NCI-H146 treated with DMSO at 0.1 percent for 48 hours (cell line): ENCODE measurements around the gene DYNC1LI2.
"Not testable (repeated sequence)": the region's sequence is repeated elsewhere in the genome, so short reads cannot be mapped to it uniquely, and the experiment has no call there.

ENCODE experiments used
- DNase-seq: peaks from one replicate; lab custom pipeline; 2025; ENCODE audit not compliant: unreplicated experiment; lab: John Stamatoyannopoulos, UW

DYNC1LI2 gene

GRCh38 chr16:66698046-66698445, 53.4 kb downstream of the DYNC1LI2 start:
- no peak for DNase-seq

DNA sequence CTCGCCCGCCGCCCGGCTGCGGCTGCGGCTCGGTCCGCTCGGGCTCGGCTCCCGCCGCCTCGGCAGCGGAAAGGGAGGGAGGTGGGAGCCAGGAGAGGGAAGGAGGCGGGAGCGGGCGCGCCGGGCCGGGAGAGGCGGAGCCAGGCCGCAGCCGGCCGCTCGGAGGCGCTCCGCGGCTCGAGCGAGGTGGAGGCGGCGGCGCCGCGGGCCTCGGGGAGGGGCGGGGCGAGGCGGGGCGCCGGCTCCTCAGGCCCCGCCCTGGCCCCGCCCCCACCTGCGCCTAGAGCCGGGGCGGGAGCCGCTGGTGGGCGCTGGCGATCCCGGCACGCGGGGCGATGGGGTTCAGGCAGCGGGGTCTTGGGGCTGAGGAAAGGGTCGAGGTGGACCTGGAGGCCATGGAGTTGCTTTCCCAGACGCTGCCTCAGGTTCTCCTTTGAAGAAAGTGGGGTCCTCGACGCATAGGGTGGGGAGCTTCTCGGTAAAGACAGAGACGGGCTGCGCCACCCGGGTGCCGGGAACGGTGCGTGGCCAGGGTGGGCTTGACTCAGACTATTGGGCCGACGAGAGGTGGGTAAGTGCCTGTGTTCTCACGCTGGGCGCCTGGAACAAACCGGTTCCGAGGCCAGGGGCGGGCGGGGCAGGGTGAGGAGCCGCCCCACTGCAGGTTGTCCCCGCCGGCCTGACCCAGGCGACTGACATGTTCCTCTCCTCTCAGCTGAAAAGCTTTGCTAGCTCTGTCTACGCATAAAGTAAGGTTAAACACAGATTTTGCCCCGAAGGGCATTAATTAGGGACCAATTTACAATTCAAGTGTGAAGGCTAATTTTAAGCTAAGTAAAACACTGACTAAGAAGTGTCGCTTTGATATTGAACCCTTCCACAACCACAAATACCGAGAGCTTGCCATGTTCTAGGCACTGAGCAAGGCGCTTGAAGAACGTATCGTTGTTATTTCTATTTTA, 54.5 kb downstream of the DYNC1LI2 start, which contains the start of gene CMTM4:
CMTM4 (minus strand) TSS at position 75 of the 962 bp plus-strand sequence. CDS start 218 bp downstream, outside the sequence.
- peak; percentile 37 for DNase-seq

- peak; percentile 7 for DNase-seq
Measured at GRCh38 chr16:66695935-66696668, 55.3 kb downstream of the DYNC1LI2 start.

DNA sequence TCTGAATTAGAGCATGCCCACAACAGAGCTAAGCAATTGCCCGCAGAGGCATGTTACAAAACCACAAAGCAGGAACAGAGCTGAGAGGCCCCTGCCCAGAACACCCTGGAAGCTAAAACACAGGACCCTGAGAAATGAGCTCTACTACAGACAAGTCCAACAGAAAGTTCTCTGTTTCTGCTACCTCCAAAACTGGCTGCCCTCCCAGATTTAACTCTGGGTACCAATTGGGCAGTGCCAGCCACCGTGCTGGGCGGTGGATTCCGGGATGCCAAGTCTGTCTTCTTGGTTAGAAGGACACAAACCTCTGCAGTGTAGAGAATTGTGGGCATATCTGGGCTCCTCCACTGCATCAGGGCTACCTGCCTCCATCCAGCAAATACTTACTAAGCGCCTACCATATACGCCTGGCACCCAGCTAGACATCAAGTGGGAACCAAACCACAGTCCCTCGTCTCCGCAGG, 55.9 kb downstream of the DYNC1LI2 start:
- DNase-seq = no peak

DNA sequence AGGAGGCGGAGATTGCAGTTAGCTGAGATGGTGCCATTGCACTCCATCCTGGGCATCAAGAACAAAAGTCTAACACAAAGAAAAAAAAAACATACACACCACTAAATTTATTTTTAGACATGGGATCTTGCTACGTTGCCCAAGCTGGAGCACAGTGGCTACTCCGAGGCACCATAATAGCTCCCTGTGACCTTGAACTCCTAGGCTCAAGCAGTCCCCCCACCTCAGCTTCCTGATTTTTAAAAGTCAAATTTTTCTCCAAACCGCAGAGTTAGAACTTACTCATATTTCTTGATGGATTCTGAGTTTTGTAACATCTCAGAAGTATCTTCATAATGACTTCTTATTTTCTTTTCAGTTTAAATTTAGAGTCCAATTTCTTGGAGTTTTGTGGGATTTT, 58.3 kb downstream of the DYNC1LI2 start:
- no peak for DNase-seq

DNA sequence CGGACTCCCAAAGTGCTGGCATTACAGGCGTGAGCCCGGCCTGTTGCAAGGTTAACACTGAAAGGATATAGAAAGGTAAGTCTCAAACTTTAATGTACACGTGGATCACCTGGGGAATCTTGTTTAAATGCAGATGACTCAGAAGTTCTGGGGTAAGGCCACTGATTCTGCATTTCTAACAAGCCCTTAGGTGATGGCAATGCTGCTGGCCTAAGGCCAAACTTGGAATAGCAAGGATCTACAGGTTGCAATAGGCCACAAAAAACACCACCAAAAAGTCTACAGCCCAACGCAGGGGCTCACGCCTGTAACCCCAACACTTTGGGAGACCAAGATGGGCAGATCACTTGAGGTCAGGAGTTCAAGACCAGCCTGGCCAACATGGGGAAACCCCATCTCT, 59.1 kb downstream of the DYNC1LI2 start:
- no peak for DNase-seq

- DNase-seq = no peak
Measured at GRCh38 chr16:66691234-66691633, 60.2 kb downstream of the DYNC1LI2 start.

- no peak for DNase-seq
Measured at GRCh38 chr16:66690106-66690847, 61.1 kb downstream of the DYNC1LI2 start.

DNA sequence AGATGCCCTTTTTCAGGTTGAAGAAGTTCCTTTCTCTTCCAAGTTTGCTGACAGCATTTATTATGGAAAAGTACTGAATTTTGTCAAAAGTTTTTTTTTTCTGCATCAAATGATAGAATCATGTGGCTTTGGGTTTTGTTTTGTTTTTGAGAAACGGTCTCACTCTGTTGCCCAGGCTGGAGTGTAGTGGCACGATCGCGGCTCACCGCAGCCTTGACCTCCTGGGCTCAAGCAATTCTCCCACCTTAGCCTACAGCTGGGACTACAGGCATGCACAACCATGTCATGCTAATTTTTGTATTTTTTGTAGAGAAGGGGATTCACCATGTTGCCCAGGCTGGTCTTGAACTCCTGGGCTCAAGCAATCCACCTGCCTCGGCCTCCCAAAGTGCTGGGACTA, 62.1 kb downstream of the DYNC1LI2 start:
- DNase-seq = no peak

GRCh38 chr16:66687906-66688625, 63.3 kb downstream of the DYNC1LI2 start:
- no peak for DNase-seq

DNA sequence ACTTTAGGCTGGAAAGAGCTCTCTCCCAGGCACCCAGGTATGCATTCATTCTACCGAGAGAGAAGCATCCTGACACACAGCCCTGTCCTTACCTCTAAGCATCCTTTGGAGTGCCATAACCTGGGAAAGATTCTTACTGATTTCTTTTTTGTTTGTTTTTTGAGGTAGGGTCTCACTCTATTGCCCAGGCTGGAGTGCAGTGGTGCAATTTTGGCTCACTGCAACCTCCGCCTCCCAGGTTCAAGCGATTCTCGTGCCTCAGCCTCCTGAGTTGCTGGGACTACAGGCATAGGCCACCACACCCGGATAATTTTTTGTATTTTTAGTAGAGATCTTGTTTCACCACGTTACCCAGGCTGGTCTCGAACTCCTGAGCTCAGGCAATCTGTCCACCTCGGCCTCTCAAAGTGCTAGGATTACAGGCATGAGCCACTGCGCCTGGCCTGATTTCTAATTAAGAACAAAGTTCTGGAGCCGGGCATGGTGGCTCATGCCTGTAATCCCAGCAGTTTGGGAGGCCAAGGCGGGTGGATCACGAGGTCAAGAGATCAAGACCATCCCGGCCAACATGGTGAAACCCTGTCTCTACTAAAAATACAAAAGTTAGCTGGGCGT, 65.8 kb downstream of the DYNC1LI2 start:
- not testable (repeated sequence) for DNase-seq

- DNase-seq = no peak
Measured at GRCh38 chr16:66682271-66682670, 69.1 kb downstream of the DYNC1LI2 start.

DNA sequence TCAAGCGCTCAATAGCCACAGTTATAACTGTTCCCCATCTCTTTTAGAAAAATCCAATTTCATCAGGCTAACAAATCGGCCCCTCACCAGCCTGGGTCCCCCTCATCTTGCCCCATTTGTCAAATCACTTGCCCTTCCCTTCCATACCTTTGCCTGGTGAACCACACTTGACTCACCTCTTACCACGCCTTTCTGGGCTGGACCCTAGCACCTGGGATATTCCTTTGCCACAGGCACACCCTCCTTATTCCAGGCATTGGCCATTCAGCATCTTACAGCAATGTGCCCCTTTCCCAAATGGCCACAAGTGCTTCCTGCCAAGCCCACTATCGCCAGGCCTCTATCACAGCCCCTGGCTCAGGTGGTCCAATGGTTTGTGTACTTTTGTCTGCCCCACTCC, 69.7 kb downstream of the DYNC1LI2 start:
- DNase-seq = no peak

GRCh38 chr16:66678337-66678736, 73.1 kb downstream of the DYNC1LI2 start:
- no peak for DNase-seq

GRCh38 chr16:66677836-66678235, 73.6 kb downstream of the DYNC1LI2 start:
- DNase-seq = no peak

DNA sequence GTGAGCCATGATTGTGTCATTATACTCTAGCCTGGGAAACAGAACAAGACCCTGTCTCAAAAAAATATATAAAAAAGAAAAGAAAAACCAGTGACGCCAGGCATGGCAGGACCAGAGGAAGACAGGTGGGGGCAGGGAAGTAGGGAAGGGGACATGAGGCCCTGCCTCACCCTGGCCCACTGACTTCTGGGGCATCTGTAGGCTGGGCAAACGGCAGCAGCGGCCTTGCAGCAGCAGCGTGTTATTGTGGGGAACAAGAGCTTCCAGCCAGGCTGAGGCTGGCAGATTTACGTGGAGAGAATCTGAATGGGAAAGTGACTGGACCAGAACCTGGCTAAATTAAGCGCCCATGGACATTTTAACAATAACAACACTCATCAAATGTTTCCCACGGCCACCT, 74.2 kb downstream of the DYNC1LI2 start:
- DNase-seq = no peak

DNA sequence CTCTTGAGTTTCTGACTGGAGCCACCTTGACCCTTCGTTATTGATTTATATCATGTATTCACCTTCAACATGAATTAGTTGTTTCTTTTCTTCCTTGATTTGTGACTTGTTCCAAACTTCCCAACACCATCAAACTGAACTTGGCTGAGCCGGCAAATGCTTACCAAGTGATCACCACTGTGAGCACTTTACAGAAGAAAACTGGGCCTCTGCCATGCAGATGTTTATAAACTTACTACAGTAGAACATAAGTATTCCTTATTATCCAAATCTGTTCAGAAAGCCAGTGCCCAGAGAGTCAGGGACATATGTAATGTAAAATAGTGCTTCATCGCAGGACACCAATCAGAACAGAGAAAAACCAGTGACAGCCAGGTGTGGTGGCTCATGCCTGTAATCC, 74.8 kb downstream of the DYNC1LI2 start:
- DNase-seq = no peak

GRCh38 chr16:66673691-66674090, 77.7 kb downstream of the DYNC1LI2 start:
- no peak for DNase-seq
